HL-60 (cell line): ENCODE results near the gene GNAI2.

Source experiments
- DNase-seq, 2 experiments: peaks; one replicate each; pipeline ENCODE4 v3.0.0-alpha.2; 2010 to 2020; ENCODE audit warnings: low read depth in 1 of 2, low spot score in 1 of 2
- H3K27ac ChIP-seq: fragments of 250-450 bp; sonication (Bioruptor Pico); replicated peaks from 2 replicates; pipeline ENCODE4 v1.5.1; 2020; ENCODE audit warnings: mild to moderate bottlenecking, moderate library complexity
- H3K27me3 ChIP-seq: fragments of 250-450 bp; sonication (Bioruptor Pico); 2 replicates; pipeline ENCODE4 v1.5.1; 2021; ENCODE audit warnings: mild to moderate bottlenecking, moderate library complexity; ENCODE audit not compliant: insufficient read depth, poor library complexity, severe bottlenecking
- H3K4me3 ChIP-seq: replicated peaks from 2 replicates; pipeline ENCODE4 v1.5.1; 2011; ENCODE audit warnings: mild to moderate bottlenecking, control low read depth, low read length; ENCODE audit not compliant: insufficient read depth
- GABPA ChIP-seq: IDR thresholded peaks from 2 replicates; pipeline ENCODE4 v1.6.1; 2012; ENCODE audit warnings: low read depth
- POLR2AphosphoS5 ChIP-seq: IDR thresholded peaks from 2 replicates; pipeline ENCODE4 v1.6.1; 2012; ENCODE audit warnings: low read depth
- SPI1 ChIP-seq: IDR thresholded peaks from 2 replicates; pipeline ENCODE4 v1.6.1; 2012; ENCODE audit warnings: low read depth, mild to moderate bottlenecking, borderline replicate concordance
- long read RNA-seq: library from polyadenylated mRNA; unstranded; transcript quantifications from one replicate; pipeline ENCODE4 v2.0.0, GENCODE V29; 2020
- TF ChIP-seq, protein P1 (sequence below): IDR thresholded peaks from 2 replicates; pipeline ENCODE4 v1.6.1; 2012; ENCODE audit warnings: low read depth; ENCODE audit not compliant: insufficient replicate concordance
- TF ChIP-seq, protein P2 (sequence below): IDR thresholded peaks from one replicate; pipeline ENCODE4 v1.5.1; 2011; ENCODE audit warnings: low read length, control low read depth, inconsistent platforms; ENCODE audit not compliant: insufficient read depth

The GNAI2 gene
- long read RNA-seq, transcript GNAI2-202 (9 exons, 2,464 nt), result major isoform, 10 of 26 reads
- long read RNA-seq, partial matches to known transcripts, result 8 of 26 reads
- long read RNA-seq, other reads (novel, unspliced or antisense), result 5 of 26 reads

DNA sequence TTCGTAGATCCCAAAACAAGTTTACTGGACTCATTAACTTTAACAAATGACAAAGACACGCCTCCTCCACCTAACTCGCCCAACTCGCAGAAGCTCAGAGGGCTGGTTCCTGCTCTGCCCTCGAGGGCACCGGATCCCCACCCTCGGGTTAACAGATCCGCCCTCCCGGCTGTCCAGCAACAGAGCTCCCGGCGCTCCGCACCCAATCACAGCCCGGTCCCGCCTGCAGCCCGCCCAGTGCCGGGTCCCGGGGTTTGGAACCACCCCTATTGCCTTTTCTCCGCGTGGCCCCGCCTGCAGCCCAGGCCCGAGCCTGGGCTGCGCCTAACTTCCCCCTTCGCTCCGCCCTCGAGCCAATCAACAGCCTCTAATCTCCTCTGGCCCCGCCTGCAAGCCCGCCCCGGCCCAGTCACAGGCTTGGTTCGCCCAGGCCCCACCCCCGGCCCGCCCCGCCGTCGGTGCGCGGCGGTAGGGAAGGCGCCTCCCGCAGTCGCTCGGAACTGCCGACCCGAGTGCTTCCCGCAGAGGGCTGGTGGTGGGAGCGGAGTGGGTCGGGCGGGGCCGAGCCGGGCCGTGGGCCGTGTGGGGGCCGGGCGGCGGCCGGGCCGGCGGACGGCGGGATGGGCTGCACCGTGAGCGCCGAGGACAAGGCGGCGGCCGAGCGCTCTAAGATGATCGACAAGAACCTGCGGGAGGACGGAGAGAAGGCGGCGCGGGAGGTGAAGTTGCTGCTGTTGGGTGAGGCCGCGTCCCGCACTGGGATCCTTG is at the start of gene GNAI2:
TSS of gene GNAI2 (plus strand) at position 489 of the 768 bp plus-strand sequence. CDS start at position 621, 132 bp downstream.
- DNase-seq, result peak; percentile 95 to 99
- Histone ChIP-seq H3K4me3 (peak within 1 kb of the TSS; percentile 92), H3K27me3 (no peaks in the 10 kb centered on the region), H3K27ac (peak within 1 kb of the TSS; percentile 84)
- TF ChIP-seq, protein P1, sequence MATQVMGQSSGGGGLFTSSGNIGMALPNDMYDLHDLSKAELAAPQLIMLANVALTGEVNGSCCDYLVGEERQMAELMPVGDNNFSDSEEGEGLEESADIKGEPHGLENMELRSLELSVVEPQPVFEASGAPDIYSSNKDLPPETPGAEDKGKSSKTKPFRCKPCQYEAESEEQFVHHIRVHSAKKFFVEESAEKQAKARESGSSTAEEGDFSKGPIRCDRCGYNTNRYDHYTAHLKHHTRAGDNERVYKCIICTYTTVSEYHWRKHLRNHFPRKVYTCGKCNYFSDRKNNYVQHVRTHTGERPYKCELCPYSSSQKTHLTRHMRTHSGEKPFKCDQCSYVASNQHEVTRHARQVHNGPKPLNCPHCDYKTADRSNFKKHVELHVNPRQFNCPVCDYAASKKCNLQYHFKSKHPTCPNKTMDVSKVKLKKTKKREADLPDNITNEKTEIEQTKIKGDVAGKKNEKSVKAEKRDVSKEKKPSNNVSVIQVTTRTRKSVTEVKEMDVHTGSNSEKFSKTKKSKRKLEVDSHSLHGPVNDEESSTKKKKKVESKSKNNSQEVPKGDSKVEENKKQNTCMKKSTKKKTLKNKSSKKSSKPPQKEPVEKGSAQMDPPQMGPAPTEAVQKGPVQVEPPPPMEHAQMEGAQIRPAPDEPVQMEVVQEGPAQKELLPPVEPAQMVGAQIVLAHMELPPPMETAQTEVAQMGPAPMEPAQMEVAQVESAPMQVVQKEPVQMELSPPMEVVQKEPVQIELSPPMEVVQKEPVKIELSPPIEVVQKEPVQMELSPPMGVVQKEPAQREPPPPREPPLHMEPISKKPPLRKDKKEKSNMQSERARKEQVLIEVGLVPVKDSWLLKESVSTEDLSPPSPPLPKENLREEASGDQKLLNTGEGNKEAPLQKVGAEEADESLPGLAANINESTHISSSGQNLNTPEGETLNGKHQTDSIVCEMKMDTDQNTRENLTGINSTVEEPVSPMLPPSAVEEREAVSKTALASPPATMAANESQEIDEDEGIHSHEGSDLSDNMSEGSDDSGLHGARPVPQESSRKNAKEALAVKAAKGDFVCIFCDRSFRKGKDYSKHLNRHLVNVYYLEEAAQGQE, result peak; percentile 70
- TF ChIP-seq, protein P2, sequence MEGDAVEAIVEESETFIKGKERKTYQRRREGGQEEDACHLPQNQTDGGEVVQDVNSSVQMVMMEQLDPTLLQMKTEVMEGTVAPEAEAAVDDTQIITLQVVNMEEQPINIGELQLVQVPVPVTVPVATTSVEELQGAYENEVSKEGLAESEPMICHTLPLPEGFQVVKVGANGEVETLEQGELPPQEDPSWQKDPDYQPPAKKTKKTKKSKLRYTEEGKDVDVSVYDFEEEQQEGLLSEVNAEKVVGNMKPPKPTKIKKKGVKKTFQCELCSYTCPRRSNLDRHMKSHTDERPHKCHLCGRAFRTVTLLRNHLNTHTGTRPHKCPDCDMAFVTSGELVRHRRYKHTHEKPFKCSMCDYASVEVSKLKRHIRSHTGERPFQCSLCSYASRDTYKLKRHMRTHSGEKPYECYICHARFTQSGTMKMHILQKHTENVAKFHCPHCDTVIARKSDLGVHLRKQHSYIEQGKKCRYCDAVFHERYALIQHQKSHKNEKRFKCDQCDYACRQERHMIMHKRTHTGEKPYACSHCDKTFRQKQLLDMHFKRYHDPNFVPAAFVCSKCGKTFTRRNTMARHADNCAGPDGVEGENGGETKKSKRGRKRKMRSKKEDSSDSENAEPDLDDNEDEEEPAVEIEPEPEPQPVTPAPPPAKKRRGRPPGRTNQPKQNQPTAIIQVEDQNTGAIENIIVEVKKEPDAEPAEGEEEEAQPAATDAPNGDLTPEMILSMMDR, result no peak
- TF ChIP-seq SPI1 (no peak), POLR2AphosphoS5 (peak; percentile 63), GABPA (no peak)

DNA sequence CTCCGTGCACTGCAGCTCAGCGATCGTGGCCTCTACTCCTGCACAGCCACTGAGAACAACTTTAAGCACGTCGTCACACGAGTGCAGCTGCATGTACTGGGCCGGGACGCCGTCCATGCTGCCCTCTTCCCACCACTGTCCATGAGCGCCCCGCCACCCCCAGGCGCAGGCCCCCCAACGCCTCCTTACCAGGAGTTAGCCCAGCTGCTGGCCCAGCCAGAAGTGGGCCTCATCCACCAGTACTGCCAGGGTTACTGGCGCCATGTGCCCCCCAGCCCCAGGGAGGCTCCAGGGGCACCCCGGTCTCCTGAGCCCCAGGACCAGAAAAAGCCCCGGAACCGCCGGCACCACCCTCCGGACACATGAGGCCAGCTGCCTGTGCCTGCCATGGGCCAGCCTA is 48.3 kb upstream of the GNAI2 start:
- Histone ChIP-seq H3K4me3 (no peak overlapping the region), H3K27ac (no peak overlapping the region), H3K27me3 (no peaks in the 10 kb centered on the region)
- TF ChIP-seq, protein P2, result no peak
- TF ChIP-seq POLR2AphosphoS5, result no peak
- TF ChIP-seq, protein P1, result no peak
- DNase-seq, result no peak

DNA sequence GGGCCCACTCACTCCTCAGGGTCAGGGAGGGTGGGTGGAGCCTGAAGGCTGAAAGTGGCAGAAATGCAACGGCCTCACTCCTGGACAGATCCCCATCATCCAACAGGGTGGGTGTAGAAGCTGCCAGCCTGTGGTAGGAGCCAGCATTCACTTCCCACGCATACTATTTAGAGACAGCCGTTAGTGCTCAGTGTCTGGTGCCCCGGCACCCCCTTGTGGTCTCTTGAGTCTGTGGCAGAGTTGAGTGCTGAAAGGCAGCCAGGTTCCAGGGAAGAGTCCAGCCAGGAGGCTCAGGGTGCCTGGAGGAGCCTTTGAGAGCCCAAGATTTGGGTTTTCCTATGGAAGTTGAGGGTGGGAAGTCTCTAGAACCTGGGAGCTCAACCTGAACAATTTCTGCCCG is 46.7 kb upstream of the GNAI2 start:
- DNase-seq, result peak in 1 of 2 experiments; percentile 73
- no peak overlapping the region for H3K4me3 ChIP-seq
- TF ChIP-seq, protein P2, result peak; percentile 46
- TF ChIP-seq POLR2AphosphoS5, result no peak
- peaks cover 7% of the 10 kb centered on the region for H3K27me3 ChIP-seq
- no peak overlapping the region for H3K27ac ChIP-seq
